ENCODE measurements around the gene SRSF6. TPM values are rescaled to one million over a fixed set of nuclear protein-coding genes. Genes with fewer than 3 reads are reported as not detected.
"Not testable (repeated sequence)": the region's sequence is repeated elsewhere in the genome, so short reads cannot be mapped to it uniquely, and the experiment has no call there.

The SRSF6 gene
- total RNA-seq, 4 donors from 2014 or later = 64.2 to 111 (median 87.3) TPM

DNA sequence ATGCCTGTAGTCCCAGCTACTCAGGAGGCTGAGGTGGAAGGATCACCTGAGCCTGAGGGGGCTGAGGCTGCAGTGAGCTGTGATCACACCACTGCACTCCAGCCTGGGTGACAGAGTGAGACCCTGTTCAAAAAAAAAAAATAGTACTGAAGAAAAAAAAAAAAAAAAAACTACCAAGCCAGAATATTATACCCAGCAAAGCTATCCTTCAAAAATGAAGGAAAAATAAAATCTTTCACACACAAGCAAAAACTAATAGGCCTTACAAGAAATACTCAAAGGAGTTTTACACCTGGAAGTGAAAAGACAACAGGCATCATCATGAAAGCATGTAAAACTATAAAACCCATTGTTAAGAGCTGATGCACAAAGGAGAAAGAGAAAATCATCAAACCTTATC, 37.5 kb upstream of the SRSF6 start:
- no peak overlapping the region for H3K4me3 ChIP-seq
- H3K9me3 ChIP-seq = peaks cover 0 to 12% (median 2%) of the 10 kb centered on the region in 4 donors
- no peaks in the 10 kb centered on the region for H3K36me3 ChIP-seq
- no peak overlapping the region for H3K27ac ChIP-seq
- no peaks in the 10 kb centered on the region for H3K27me3 ChIP-seq
- TF ChIP-seq, protein P1, sequence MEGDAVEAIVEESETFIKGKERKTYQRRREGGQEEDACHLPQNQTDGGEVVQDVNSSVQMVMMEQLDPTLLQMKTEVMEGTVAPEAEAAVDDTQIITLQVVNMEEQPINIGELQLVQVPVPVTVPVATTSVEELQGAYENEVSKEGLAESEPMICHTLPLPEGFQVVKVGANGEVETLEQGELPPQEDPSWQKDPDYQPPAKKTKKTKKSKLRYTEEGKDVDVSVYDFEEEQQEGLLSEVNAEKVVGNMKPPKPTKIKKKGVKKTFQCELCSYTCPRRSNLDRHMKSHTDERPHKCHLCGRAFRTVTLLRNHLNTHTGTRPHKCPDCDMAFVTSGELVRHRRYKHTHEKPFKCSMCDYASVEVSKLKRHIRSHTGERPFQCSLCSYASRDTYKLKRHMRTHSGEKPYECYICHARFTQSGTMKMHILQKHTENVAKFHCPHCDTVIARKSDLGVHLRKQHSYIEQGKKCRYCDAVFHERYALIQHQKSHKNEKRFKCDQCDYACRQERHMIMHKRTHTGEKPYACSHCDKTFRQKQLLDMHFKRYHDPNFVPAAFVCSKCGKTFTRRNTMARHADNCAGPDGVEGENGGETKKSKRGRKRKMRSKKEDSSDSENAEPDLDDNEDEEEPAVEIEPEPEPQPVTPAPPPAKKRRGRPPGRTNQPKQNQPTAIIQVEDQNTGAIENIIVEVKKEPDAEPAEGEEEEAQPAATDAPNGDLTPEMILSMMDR (IDR thresholded peaks at IDR 0.05) = no peak
- no peak for TF ChIP-seq POLR2A (IDR thresholded peaks at IDR 0.05)
- DNase-seq = no peak
- no peaks in the 10 kb centered on the region for H3K4me1 ChIP-seq

DNA sequence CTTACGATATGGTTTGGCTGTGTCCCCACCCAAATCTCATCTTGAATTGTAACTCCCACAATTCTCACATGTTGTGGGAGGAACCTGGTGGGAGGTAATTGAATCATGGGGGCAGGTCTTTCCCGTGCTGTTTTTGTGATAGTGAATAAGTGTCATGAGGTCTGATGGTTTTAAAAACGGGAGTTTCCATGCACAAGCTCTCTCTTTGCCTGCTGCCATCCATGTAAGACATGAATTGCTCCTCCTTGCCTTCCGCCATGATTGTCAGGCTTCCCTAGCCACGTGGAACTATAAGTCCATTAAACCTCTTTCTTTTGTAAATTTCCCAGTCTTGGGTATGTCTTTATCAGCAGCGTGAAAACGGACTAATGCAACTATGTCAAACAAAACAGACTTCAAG, 36.8 kb upstream of the SRSF6 start:
- H3K4me3 ChIP-seq, H3K27me3 ChIP-seq, H3K4me1 ChIP-seq, H3K36me3 ChIP-seq, DNase-seq, H3K27ac ChIP-seq: not testable (repeated sequence)
- peaks cover 0 to 12% (median 2%) of the 10 kb centered on the region in 4 donors for H3K9me3 ChIP-seq

DNA sequence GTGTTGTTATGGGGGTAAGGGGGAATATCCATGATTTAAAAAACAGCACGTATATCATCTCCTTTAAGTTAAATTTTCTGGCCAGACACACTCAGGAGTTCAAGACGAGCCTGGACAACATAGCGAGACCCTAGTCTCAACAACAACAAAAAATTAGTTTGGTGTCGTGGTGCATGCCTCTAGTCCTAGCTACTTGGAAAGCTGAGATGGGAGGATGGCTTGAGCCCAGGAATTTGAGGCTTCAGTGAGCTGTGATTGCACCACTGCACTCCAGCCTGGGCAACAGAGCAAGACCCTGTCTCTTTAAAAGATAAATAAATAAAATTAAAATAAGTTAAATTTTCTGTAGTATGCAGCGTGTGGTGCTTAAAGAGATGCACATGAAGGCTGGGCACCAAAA, 31.5 kb upstream of the SRSF6 start:
- TF ChIP-seq, protein P1 (IDR thresholded peaks at IDR 0.05) = no peak

GRCh38 chr20:43430265-43431133, 27.2 kb upstream of the SRSF6 start:
- H3K9me3 ChIP-seq = no peaks in the 10 kb centered on the region
- H3K36me3 ChIP-seq = no peaks in the 10 kb centered on the region
- DNase-seq = no peak
- no peak overlapping the region for H3K27ac ChIP-seq
- no peaks in the 10 kb centered on the region for H3K4me1 ChIP-seq
- no peak overlapping the region for H3K4me3 ChIP-seq
- TF ChIP-seq POLR2A (IDR thresholded peaks at IDR 0.05) = no peak
- TF ChIP-seq, protein P1 (IDR thresholded peaks at IDR 0.05) = no peak
- no peaks in the 10 kb centered on the region for H3K27me3 ChIP-seq

More for the DNA sequence above, 31.5 kb upstream of the SRSF6 start:
- no peak overlapping the region for H3K27ac ChIP-seq
- no peaks in the 10 kb centered on the region for H3K4me1 ChIP-seq
- no peak for DNase-seq
- no peak overlapping the region for H3K4me3 ChIP-seq
- H3K27me3 ChIP-seq = no peaks in the 10 kb centered on the region
- no peaks in the 10 kb centered on the region for H3K9me3 ChIP-seq
- no peaks in the 10 kb centered on the region for H3K36me3 ChIP-seq

- no peak overlapping the region for H3K4me3 ChIP-seq
- H3K27ac ChIP-seq = no peak overlapping the region
- H3K36me3 ChIP-seq = no peaks in the 10 kb centered on the region
- DNase-seq = no peak
- no peaks in the 10 kb centered on the region for H3K4me1 ChIP-seq
- no peaks in the 10 kb centered on the region for H3K9me3 ChIP-seq
- no peak for TF ChIP-seq POLR2A (IDR thresholded peaks at IDR 0.05)
- TF ChIP-seq, protein P1 (IDR thresholded peaks at IDR 0.05) = no peak
- no peaks in the 10 kb centered on the region for H3K27me3 ChIP-seq
Measured at GRCh38 chr20:43431134-43431519, 26.6 kb upstream of the SRSF6 start.

- TF ChIP-seq, protein P1 (IDR thresholded peaks at IDR 0.05) = no peak
- no peak for TF ChIP-seq POLR2A (IDR thresholded peaks at IDR 0.05)
Measured at GRCh38 chr20:43432498-43432897, 25.2 kb upstream of the SRSF6 start.

More at GRCh38 chr20:43432498-43432897, 25.2 kb upstream of the SRSF6 start:
- H3K9me3 ChIP-seq = no peaks in the 10 kb centered on the region
- no peaks in the 10 kb centered on the region for H3K4me1 ChIP-seq
- H3K36me3 ChIP-seq = no peaks in the 10 kb centered on the region
- H3K4me3 ChIP-seq = no peak overlapping the region
- H3K27ac ChIP-seq = no peak overlapping the region
- no peak for DNase-seq
- no peaks in the 10 kb centered on the region for H3K27me3 ChIP-seq
